Smooth muscle cell of the pulmonary artery (primary cell): ENCODE measurements around the gene CASQ1. TPM values are rescaled to one million over a fixed set of nuclear protein-coding genes. Genes with fewer than 3 reads are reported as not detected.

ENCODE experiments used
- total RNA-seq: library from RNA; depleted of rRNA; stranded (reverse); fragments of >200 nt; gene quantifications from 2 replicates; pipeline ENCODE4 v1.2.3, GENCODE V29; 2014

The CASQ1 gene
- 0.10 and 0.20 TPM in 2 replicates for total RNA-seq

GRCh38 chr1:160189649-160190625 is at the start of gene CASQ1:
Gene CASQ1, plus strand, starts transcription at chr1:160190575. Its CDS starts 177 bp downstream, at chr1:160190752.

DNA sequence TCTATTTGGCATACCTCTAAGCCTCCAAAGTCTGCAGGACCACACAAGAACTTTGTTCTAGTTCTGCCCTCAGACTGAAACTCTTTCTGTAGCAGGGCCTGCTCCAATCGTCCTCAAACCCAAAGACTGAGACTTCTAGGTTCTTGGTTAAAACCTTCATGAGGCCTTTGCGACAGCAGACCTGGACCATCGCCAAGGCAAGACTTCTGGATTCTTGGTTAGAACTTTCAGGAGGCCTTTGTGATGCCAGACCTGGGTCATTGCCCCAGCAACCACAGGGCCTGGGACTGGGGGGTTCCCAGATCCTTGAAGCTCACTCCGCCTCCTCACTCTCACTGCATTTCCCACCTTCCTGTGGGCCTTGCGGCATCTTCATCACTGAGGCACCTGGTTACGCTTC is 39.1 kb upstream of the CASQ1 start, which contains the start of gene ATP1A4:
Gene ATP1A4 (plus strand): TSS at position 301 of the 400 bp plus-strand sequence. CDS start 438 bp downstream, outside the sequence.

DNA sequence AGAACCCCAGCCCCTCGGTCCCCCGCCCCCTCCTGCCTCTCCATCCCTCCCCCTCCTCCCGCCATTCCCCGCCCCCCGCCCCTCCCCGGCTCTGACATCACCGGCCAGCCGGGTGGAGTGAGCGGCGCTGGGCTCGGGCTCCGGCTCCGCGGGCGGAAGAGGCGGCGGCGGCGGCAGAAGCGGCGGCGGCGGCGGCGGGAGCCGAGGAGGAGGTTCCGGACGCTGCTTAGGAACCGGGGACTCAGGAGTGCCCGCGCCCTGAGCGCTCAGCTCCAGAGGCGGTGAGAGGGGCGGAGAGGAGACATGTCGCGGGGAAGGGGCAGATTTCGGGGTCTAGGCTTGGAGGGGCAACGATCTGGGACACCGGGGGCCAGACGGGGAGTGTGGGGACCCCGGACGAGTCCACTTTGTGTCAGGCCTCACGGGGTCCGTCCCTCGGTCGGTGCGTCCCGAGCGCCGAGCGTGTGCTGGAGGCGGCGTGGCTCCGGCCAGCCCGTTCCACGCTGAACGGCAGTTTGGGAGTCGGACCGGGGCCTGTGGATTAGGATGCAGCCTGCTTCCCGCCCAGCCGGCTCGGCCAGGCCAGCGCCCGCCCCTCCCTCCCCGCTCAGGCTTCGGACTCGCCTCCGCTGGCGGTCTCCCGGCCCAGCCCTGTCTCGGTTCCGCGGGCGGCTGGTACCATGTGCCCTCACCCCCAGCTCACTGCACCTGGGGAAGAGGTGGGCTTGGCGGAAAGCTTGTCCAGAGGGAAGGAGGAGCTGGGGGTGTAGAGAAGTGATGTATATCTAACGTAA is 15.1 kb downstream of the CASQ1 start, which contains the start of gene PEA15:
Gene PEA15 (plus strand): TSS at position 143 of the 794 bp plus-strand sequence. CDS start 6,161 bp downstream, outside the sequence.

Other genes with a start within 250 kb of the CASQ1 start
- gene IGSF9, start 245.0 kb upstream of the CASQ1 start, total RNA-seq: 0.36 TPM in 1 of 2 replicates, not detected in the other
- 0.26 and 0.59 TPM in 2 replicates for gene SLAMF9, start 236.3 kb upstream of the CASQ1 start, total RNA-seq
- 5.5 and 5.7 TPM in 2 replicates for gene PIGM, start 158.6 kb upstream of the CASQ1 start, total RNA-seq
- not detected in 2 replicates for gene KCNJ10, start 120.4 kb upstream of the CASQ1 start, total RNA-seq
- under 0.01 TPM in 1 of 2 replicates, not detected in the other for gene KCNJ9, start 109.0 kb upstream of the CASQ1 start, total RNA-seq
- gene IGSF8, start 92.0 kb upstream of the CASQ1 start, total RNA-seq: 69.9 and 91.7 TPM in 2 replicates
- 1.5 TPM in 2 replicates for gene ATP1A2, start 74.8 kb upstream of the CASQ1 start, total RNA-seq
- not detected in 2 replicates for gene ATP1A4, start 39.0 kb upstream of the CASQ1 start, total RNA-seq
- gene PEA15, start 14.8 kb downstream of the CASQ1 start, total RNA-seq: 207 and 217 TPM in 2 replicates
- gene DCAF8, start 72.0 kb downstream of the CASQ1 start, total RNA-seq: 82.2 and 87.7 TPM in 2 replicates
- gene PEX19, start 94.6 kb downstream of the CASQ1 start, total RNA-seq: 55.5 and 58.9 TPM in 2 replicates
- gene COPA, start 152.7 kb downstream of the CASQ1 start, total RNA-seq: 367 and 385 TPM in 2 replicates
- gene NCSTN, start 152.8 kb downstream of the CASQ1 start, total RNA-seq: 181 and 196 TPM in 2 replicates
- gene NHLH1, start 176.5 kb downstream of the CASQ1 start, total RNA-seq: 0.07 TPM in 2 replicates
- gene VANGL2, start 210.0 kb downstream of the CASQ1 start, total RNA-seq: 0.07 and 0.46 TPM in 2 replicates